ENCODE data around the gene CDHR4. TPM values are rescaled to one million over a fixed set of nuclear protein-coding genes. Genes with fewer than 3 reads are reported as not detected.

Gene CDHR4
- total and polyA plus RNA-seq, 2 of the 8 experiments (the other 6 are each of a cell fraction or from before 2014, with no cell fraction given), result 0.50 to 0.60 TPM

GRCh38 chr3:49812916-49813496 is 13.3 kb upstream of the CDHR4 start:
- no peak overlapping the region for H2AK5ac ChIP-seq (ENCODE audit: low read depth, low read length)
- H3K79me1 ChIP-seq (ENCODE audit: low read depth, low read length), result no peaks in the 10 kb centered on the region; the same call in 1 of the 2 replicates
- H3K4me3 ChIP-seq (ENCODE audit: extremely low read depth in 1 of 4, insufficient read depth in 2 of 4, low read depth in 3 of 4, low read length in 4 of 4), result no peak overlapping the region
- H2BK12ac ChIP-seq (ENCODE audit: low read depth, low read length), result 0 out of 2 replicates have a peak overlapping the region, but pooled peaks have one; percentile 39
- no peak overlapping the region for H2BK15ac ChIP-seq (ENCODE audit: low read length)
- H2BK20ac ChIP-seq (ENCODE audit: low read length), result no peak overlapping the region
- DNase-seq (ENCODE audit: low read depth in 1 of 2, low spot score in 2 of 2) (no peak), FAIRE-seq (no peak)
- H3K9me3 ChIP-seq (ENCODE audit: insufficient read depth in 2 of 2, low read depth in 1 of 2, low read length in 1 of 2), result no peaks in the 10 kb centered on the region
- WGBS, 2 experiments (ENCODE audit: extremely low coverage in 1 of 2, insufficient coverage in 1 of 2, insufficient read length in 1 of 2, insufficient replicate concordance in 2 of 2, low coverage in 1 of 2, low lambda C conversion rate in 2 of 2, missing lambda C conversion rate in 1 of 2), result 88% methylated on average over 9 of the region's 9 CpGs; no CpG with 5 or more reads in 1 of the 2 experiments
- ChIA-PET CTCF (ENCODE audit: partially characterized antibody) (interaction anchor here (0.8 to 17.0 kb wide), 7 partner anchors 7 to 112 kb away, joined by 3 to 266 read pairs (median 4); partner anchors contain the start of gene INKA1), POLR2A (ENCODE audit: partially characterized antibody) (no interaction called here)
- H3K4ac ChIP-seq (replicated peaks; ENCODE audit: insufficient read length, low read depth, low read length), result no peak overlapping the region
- no peak overlapping the region for H3K23ac ChIP-seq (ENCODE audit: insufficient read length)
- no peaks in the 10 kb centered on the region for H3K36me3 ChIP-seq (ENCODE audit: control insufficient read depth in 2 of 4, insufficient read depth in 4 of 4, low read length in 3 of 4)
- no peak overlapping the region for H3K14ac ChIP-seq (ENCODE audit: insufficient read length)
- H3K27ac ChIP-seq (ENCODE audit: low read depth, low read length), result no peak overlapping the region
- H3K27me3 ChIP-seq (replicated peaks in 1 of 4; ENCODE audit: control insufficient read depth in 3 of 4, extremely low read depth in 1 of 4, insufficient read depth in 3 of 4, low read length in 3 of 4), result peaks cover 0 to 3% (median 0%) of the 10 kb centered on the region in 4 experiments; a peak in 1 of 7 replicates
- no peak overlapping the region for H4K91ac ChIP-seq (replicated peaks; ENCODE audit: insufficient read length, low read length)
- H3K4me1 ChIP-seq (replicated peaks in 1 of 4; ENCODE audit: control insufficient read depth in 3 of 4, insufficient read depth in 4 of 4, low read length in 3 of 4), result no peaks in the 10 kb centered on the region
- no peaks in the 10 kb centered on the region for H4K20me1 ChIP-seq (replicated peaks in 1 of 2; ENCODE audit: control insufficient read depth in 1 of 2, insufficient read depth in 2 of 2, low read length in 2 of 2)
- no peak overlapping the region for H3K56ac ChIP-seq (replicated peaks; ENCODE audit: insufficient read length, low read depth, low read length)
- H3K79me2 ChIP-seq (ENCODE audit: control insufficient read depth in 1 of 2, insufficient read depth in 2 of 2, low read length in 2 of 2), result no peaks in the 10 kb centered on the region
- H3K9ac ChIP-seq (replicated peaks in 1 of 4; ENCODE audit: extremely low read depth in 1 of 4, low read depth in 3 of 4, low read length in 3 of 4), result no peak overlapping the region
- no peak overlapping the region for H3K18ac ChIP-seq (ENCODE audit: extremely low read depth, low read length)
- no peak overlapping the region for H4K5ac ChIP-seq (ENCODE audit: insufficient read length, low read depth, low read length)
- H2BK5ac ChIP-seq (ENCODE audit: low read depth, low read length), result no peak overlapping the region
- no peak overlapping the region for H2BK120ac ChIP-seq (replicated peaks; ENCODE audit: low read depth, low read length)
- H4K8ac ChIP-seq (ENCODE audit: extremely low read depth, insufficient read depth, low read length), result no peak overlapping the region
- no peak overlapping the region for H2AFZ ChIP-seq (ENCODE audit: low read length)
- no peaks in the 10 kb centered on the region for H3K23me2 ChIP-seq (ENCODE audit: low read depth, low read length)
- H3K4me2 ChIP-seq (ENCODE audit: insufficient read depth in 1 of 2, low read depth in 2 of 2, low read length in 2 of 2), result no peak overlapping the region
- no peak for TF ChIP-seq EP300 (IDR thresholded peaks at IDR 0.05; ENCODE audit: borderline replicate concordance in 1 of 2, low read depth in 2 of 2, low read length in 2 of 2)
- TF ChIP-seq FOSL1 (IDR thresholded peaks at IDR 0.05; ENCODE audit: insufficient read depth, low read depth, low read length), result no peak
- TF ChIP-seq BCL11A (IDR thresholded peaks at IDR 0.05; ENCODE audit: low read depth in 2 of 2, low read length in 2 of 2), result no peak
- TF ChIP-seq CBX5 (IDR thresholded peaks at IDR 0.05; ENCODE audit: low read depth, low read length), result no peak
- no peak for TF ChIP-seq RAD21 (IDR thresholded peaks at IDR 0.05 in 1 of 2, conservative IDR thresholded peaks at IDR 0.05 in 1 of 2; ENCODE audit: low read depth in 2 of 2, low read length in 2 of 2)
- no peak for TF ChIP-seq SIX5 (IDR thresholded peaks at IDR 0.05; ENCODE audit: low read depth, low read length)
- TF ChIP-seq RXRA (IDR thresholded peaks at IDR 0.05; ENCODE audit: insufficient read depth, low read depth, low read length), result no peak
- TF ChIP-seq, protein P1, sequence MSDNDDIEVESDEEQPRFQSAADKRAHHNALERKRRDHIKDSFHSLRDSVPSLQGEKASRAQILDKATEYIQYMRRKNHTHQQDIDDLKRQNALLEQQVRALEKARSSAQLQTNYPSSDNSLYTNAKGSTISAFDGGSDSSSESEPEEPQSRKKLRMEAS (IDR thresholded peaks at IDR 0.05), result no peak
- TF ChIP-seq SP1 (IDR thresholded peaks at IDR 0.05; ENCODE audit: low read depth, low read length), result no peak
- no peak for TF ChIP-seq HDAC2 (IDR thresholded peaks at IDR 0.05; ENCODE audit: borderline replicate concordance in 1 of 2, low read depth in 2 of 2, low read length in 2 of 2)
- no peak for TF ChIP-seq SIRT6 (IDR thresholded peaks at IDR 0.05; ENCODE audit: low read length)
- no peak for TF ChIP-seq SRF (IDR thresholded peaks at IDR 0.05; ENCODE audit: low read depth, low read length)
- no peak for TF ChIP-seq KDM4A (IDR thresholded peaks at IDR 0.05; ENCODE audit: low read depth, low read length, severe bottlenecking)
